GM12891 (cell line): ENCODE results near the gene KPNA6.

ENCODE experiments used
- POLR2A ChIP-seq: IDR thresholded peaks from 2 replicates; pipeline ENCODE4 v1.6.1; 2011; ENCODE audit warnings: low read depth, low read length, control low read depth
- POLR2AphosphoS5 ChIP-seq: IDR thresholded peaks from 2 replicates; pipeline ENCODE4 v1.6.1; 2011; ENCODE audit warnings: low read depth, low read length, control low read depth
- POU2F2 ChIP-seq: IDR thresholded peaks from 2 replicates; pipeline ENCODE4 v1.6.1; 2011; ENCODE audit warnings: low read depth, mild to moderate bottlenecking, control low read depth, low read length, moderate library complexity
- SPI1 ChIP-seq: IDR thresholded peaks from 2 replicates; pipeline ENCODE4 v1.6.1; 2011; ENCODE audit warnings: low read depth, low read length, control low read depth
- TAF1 ChIP-seq: IDR thresholded peaks from 2 replicates; pipeline ENCODE4 v1.6.1; 2011; ENCODE audit warnings: low read depth, low read length, control low read depth

GRCh38 chr1:32201011-32201855 is 93.4 kb downstream of the KPNA6 start:
- TF ChIP-seq POLR2A (peak; percentile 56; the same call in 1 of the 2 replicates), TAF1 (peak; percentile 2; the same call in 1 of the 2 replicates), POLR2AphosphoS5 (0 out of 2 replicates have a peak, but pooled peaks have one; percentile 28), POU2F2 (no peak), SPI1 (0 out of 2 replicates have a peak, but pooled peaks have one; percentile 12)
